Neural cell (in vitro differentiated cells): ENCODE results near the gene EML6.

Source experiments
- EP300 ChIP-seq: fragments of 450-650 bp; conservative IDR thresholded peaks from 2 replicates; pipeline ENCODE4 v1.6.1; 2014; ENCODE audit warnings: antibody characterized with exemption, mild to moderate bottlenecking, moderate library complexity; ENCODE audit not compliant: poor library complexity, severe bottlenecking
- EZH2 ChIP-seq: fragments of 200-600, 300-800 bp; shearing (Covaris generic), sonication (generic); IDR thresholded peaks from 2 replicates; pipeline ENCODE4 v1.6.1; 2014; ENCODE audit warnings: antibody characterized with exemption, low read length, borderline replicate concordance, mild to moderate bottlenecking; ENCODE audit not compliant: insufficient read depth, poor library complexity, severe bottlenecking
- MXI1 ChIP-seq: fragments of 450-650 bp; conservative IDR thresholded peaks from 2 replicates; pipeline ENCODE4 v1.6.1; 2014; ENCODE audit warnings: antibody characterized with exemption, mild to moderate bottlenecking; ENCODE audit not compliant: poor library complexity, severe bottlenecking
- POLR2AphosphoS5 ChIP-seq: IDR thresholded peaks from 2 replicates; pipeline ENCODE4 v1.6.1; 2012
- RAD21 ChIP-seq: fragments of 450-650 bp; conservative IDR thresholded peaks from 2 replicates; pipeline ENCODE4 v1.6.1; 2014; ENCODE audit warnings: antibody characterized with exemption, mild to moderate bottlenecking, moderate library complexity
- TAF1 ChIP-seq: IDR thresholded peaks from 2 replicates; pipeline ENCODE4 v1.6.1; 2012; ENCODE audit warnings: low read depth
- TF ChIP-seq, protein P1 (sequence below): fragments of 450-650 bp; IDR thresholded peaks from 2 replicates; pipeline ENCODE4 v1.5.1; 2014; ENCODE audit warnings: antibody characterized with exemption, mild to moderate bottlenecking, moderate library complexity; ENCODE audit not compliant: poor library complexity, severe bottlenecking
- TF ChIP-seq, protein P2 (sequence below): IDR thresholded peaks from 2 replicates; pipeline ENCODE4 v1.6.1; 2012; ENCODE audit warnings: borderline replicate concordance

GRCh38 chr2:54770676-54771075 is 47.2 kb downstream of the EML6 start:
- no peak for TF ChIP-seq EZH2
- TF ChIP-seq, protein P1, sequence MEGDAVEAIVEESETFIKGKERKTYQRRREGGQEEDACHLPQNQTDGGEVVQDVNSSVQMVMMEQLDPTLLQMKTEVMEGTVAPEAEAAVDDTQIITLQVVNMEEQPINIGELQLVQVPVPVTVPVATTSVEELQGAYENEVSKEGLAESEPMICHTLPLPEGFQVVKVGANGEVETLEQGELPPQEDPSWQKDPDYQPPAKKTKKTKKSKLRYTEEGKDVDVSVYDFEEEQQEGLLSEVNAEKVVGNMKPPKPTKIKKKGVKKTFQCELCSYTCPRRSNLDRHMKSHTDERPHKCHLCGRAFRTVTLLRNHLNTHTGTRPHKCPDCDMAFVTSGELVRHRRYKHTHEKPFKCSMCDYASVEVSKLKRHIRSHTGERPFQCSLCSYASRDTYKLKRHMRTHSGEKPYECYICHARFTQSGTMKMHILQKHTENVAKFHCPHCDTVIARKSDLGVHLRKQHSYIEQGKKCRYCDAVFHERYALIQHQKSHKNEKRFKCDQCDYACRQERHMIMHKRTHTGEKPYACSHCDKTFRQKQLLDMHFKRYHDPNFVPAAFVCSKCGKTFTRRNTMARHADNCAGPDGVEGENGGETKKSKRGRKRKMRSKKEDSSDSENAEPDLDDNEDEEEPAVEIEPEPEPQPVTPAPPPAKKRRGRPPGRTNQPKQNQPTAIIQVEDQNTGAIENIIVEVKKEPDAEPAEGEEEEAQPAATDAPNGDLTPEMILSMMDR = no peak
- no peak for TF ChIP-seq RAD21
- TF ChIP-seq TAF1 = no peak
- no peak for TF ChIP-seq POLR2AphosphoS5
- TF ChIP-seq MXI1 = no peak
- TF ChIP-seq, protein P2, sequence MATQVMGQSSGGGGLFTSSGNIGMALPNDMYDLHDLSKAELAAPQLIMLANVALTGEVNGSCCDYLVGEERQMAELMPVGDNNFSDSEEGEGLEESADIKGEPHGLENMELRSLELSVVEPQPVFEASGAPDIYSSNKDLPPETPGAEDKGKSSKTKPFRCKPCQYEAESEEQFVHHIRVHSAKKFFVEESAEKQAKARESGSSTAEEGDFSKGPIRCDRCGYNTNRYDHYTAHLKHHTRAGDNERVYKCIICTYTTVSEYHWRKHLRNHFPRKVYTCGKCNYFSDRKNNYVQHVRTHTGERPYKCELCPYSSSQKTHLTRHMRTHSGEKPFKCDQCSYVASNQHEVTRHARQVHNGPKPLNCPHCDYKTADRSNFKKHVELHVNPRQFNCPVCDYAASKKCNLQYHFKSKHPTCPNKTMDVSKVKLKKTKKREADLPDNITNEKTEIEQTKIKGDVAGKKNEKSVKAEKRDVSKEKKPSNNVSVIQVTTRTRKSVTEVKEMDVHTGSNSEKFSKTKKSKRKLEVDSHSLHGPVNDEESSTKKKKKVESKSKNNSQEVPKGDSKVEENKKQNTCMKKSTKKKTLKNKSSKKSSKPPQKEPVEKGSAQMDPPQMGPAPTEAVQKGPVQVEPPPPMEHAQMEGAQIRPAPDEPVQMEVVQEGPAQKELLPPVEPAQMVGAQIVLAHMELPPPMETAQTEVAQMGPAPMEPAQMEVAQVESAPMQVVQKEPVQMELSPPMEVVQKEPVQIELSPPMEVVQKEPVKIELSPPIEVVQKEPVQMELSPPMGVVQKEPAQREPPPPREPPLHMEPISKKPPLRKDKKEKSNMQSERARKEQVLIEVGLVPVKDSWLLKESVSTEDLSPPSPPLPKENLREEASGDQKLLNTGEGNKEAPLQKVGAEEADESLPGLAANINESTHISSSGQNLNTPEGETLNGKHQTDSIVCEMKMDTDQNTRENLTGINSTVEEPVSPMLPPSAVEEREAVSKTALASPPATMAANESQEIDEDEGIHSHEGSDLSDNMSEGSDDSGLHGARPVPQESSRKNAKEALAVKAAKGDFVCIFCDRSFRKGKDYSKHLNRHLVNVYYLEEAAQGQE = no peak
- TF ChIP-seq EP300 = no peak
